MM.1S (cell line): ENCODE data around the gene FRY.

Source experiments
- DNase-seq: peaks from one replicate; pipeline ENCODE4 v3.0.0-alpha.2; 2015
- H2AFZ ChIP-seq: fragments of 300-600 bp; sonication (generic); 2 replicates; pipeline ENCODE4 v1.6.0; 2016; ENCODE audit warnings: antibody characterized with exemption, low read length
- H3F3A ChIP-seq: fragments of 300-600 bp; sonication (generic); 2 replicates; pipeline ENCODE4 v1.6.1; 2016; ENCODE audit warnings: mild to moderate bottlenecking, antibody characterized with exemption, low read length, moderate library complexity, mixed read lengths; ENCODE audit not compliant: insufficient read depth
- H3K27ac ChIP-seq: fragments of 300-600 bp; sonication (generic); 2 replicates; pipeline ENCODE4 v1.5.1; 2016; ENCODE audit warnings: mild to moderate bottlenecking, low read length
- H3K27me3 ChIP-seq: fragments of 300-600 bp; sonication (generic); replicated peaks from 2 replicates; pipeline ENCODE4 v1.6.0; 2016; ENCODE audit warnings: low read length; ENCODE audit not compliant: insufficient read depth
- H3K36me3 ChIP-seq: fragments of 300-600 bp; sonication (generic); replicated peaks from 2 replicates; pipeline ENCODE4 v1.6.1; 2016; ENCODE audit warnings: mild to moderate bottlenecking, low read length, mixed read lengths; ENCODE audit not compliant: insufficient read depth
- H3K4me1 ChIP-seq: fragments of 300-600 bp; sonication (generic); 2 replicates; pipeline ENCODE4 v1.6.1; 2016; ENCODE audit warnings: low read length, mixed read lengths
- H3K4me2 ChIP-seq: fragments of 300-600 bp; sonication (generic); 2 replicates; pipeline ENCODE4 v1.6.0; 2016; ENCODE audit warnings: low read depth, low read length
- H3K4me3 ChIP-seq: fragments of 300-600 bp; sonication (generic); 2 replicates; pipeline ENCODE4 v1.5.1; 2016; ENCODE audit warnings: low read length, mixed read lengths
- H3K79me2 ChIP-seq: fragments of 300-600 bp; sonication (generic); 2 replicates; pipeline ENCODE4 v1.6.1; 2016; ENCODE audit warnings: mixed run types, low read length, mixed read lengths
- H3K9ac ChIP-seq: fragments of 300-600 bp; sonication (generic); 2 replicates; pipeline ENCODE4 v1.6.1; 2016; ENCODE audit warnings: low read length, mixed read lengths
- H3K9me2 ChIP-seq: fragments of 300-600 bp; sonication (generic); replicated peaks from 2 replicates; pipeline ENCODE4 v1.6.1; 2016; ENCODE audit warnings: mild to moderate bottlenecking, low read length, mixed read lengths; ENCODE audit not compliant: insufficient read depth
- H3K9me3 ChIP-seq: fragments of 300-600 bp; sonication (generic); replicated peaks from 2 replicates; pipeline ENCODE4 v1.6.1; 2016; ENCODE audit warnings: mild to moderate bottlenecking, low read length, mixed read lengths; ENCODE audit not compliant: insufficient read depth
- H4K20me1 ChIP-seq: fragments of 300-600 bp; sonication (generic); 2 replicates; pipeline ENCODE4 v1.6.1; 2016; ENCODE audit warnings: mild to moderate bottlenecking, low read length, moderate library complexity, mixed read lengths; ENCODE audit not compliant: insufficient read depth
- EZH2 ChIP-seq: fragments of 300-600 bp; sonication (generic); optimal IDR thresholded peaks from 2 replicates; pipeline ENCODE3; 2017; ENCODE audit warnings: low read depth, mild to moderate bottlenecking, antibody characterized with exemption, low read length, mixed read lengths
- EZH2phosphoT487 ChIP-seq: fragments of 300-600 bp; sonication (generic); IDR thresholded peaks from 2 replicates; pipeline ENCODE4 v1.6.1; 2018; ENCODE audit warnings: antibody characterized with exemption, low read length
- TF ChIP-seq, protein P1 (sequence below): fragments of 300-600 bp; sonication (generic); IDR thresholded peaks from 2 replicates; pipeline ENCODE4 v1.5.1; 2016; ENCODE audit warnings: antibody characterized with exemption, low read length, mixed read lengths

Gene FRY

DNA sequence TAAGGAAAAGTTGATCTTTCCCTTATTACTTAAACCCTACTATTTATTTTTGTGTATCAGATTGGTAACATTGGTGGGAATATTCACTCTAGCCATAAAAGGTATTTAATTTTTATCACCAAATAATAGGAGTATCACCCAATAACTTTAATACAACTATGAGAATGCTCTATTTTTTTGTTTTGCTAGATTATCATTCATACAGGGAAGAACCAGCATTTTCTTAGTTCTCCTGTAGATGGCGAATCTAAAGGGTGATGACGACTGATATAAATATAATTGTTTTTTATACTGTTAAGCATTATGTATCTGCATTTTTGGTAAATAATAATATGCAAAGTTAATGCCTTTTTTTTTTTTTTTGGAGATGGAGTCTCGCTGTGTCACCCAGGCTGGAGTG, 7.9 kb upstream of the FRY start:
- Histone ChIP-seq H3F3A (no peaks in the 10 kb centered on the region), H2AFZ (no peak overlapping the region), H3K79me2 (no peaks in the 10 kb centered on the region), H3K4me1 (no peaks in the 10 kb centered on the region), H3K9me3 (no peaks in the 10 kb centered on the region), H3K4me2 (no peak overlapping the region), H3K27ac (no peak overlapping the region), H3K27me3 (no peaks in the 10 kb centered on the region), H3K36me3 (no peaks in the 10 kb centered on the region), H3K9me2 (no peaks in the 10 kb centered on the region), H3K4me3 (no peak overlapping the region), H3K9ac (no peak overlapping the region), H4K20me1 (no peaks in the 10 kb centered on the region)
- TF ChIP-seq EZH2phosphoT487, result no peak
- no peak for TF ChIP-seq EZH2
- TF ChIP-seq, protein P1, sequence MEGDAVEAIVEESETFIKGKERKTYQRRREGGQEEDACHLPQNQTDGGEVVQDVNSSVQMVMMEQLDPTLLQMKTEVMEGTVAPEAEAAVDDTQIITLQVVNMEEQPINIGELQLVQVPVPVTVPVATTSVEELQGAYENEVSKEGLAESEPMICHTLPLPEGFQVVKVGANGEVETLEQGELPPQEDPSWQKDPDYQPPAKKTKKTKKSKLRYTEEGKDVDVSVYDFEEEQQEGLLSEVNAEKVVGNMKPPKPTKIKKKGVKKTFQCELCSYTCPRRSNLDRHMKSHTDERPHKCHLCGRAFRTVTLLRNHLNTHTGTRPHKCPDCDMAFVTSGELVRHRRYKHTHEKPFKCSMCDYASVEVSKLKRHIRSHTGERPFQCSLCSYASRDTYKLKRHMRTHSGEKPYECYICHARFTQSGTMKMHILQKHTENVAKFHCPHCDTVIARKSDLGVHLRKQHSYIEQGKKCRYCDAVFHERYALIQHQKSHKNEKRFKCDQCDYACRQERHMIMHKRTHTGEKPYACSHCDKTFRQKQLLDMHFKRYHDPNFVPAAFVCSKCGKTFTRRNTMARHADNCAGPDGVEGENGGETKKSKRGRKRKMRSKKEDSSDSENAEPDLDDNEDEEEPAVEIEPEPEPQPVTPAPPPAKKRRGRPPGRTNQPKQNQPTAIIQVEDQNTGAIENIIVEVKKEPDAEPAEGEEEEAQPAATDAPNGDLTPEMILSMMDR, result no peak
- no peak for DNase-seq

DNA sequence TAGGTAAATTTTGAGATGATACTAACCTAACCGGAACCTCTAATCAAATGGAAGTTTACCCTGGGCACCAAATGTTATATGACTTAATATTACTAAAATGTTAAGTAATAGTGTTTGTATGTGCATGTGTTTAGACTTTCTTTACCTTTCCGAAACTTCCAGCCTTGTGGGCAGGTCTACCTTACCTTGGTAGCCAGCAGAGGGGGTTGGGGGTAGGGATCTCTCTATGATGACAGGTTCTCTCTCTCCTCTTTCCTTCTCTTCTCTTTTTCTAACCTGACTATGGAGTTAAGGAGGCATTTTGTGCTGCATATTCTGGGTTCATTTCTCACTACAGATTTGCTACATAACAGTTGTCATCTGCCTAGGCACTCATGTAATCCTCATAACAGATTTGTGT, 6.8 kb upstream of the FRY start:
- no peaks in the 10 kb centered on the region for H3K4me1 ChIP-seq
- H3K27me3 ChIP-seq, result no peaks in the 10 kb centered on the region
- TF ChIP-seq EZH2phosphoT487, result no peak
- TF ChIP-seq, protein P1, result no peak
- TF ChIP-seq EZH2, result no peak
- H3F3A ChIP-seq, result no peaks in the 10 kb centered on the region
- no peaks in the 10 kb centered on the region for H3K9me2 ChIP-seq
- no peaks in the 10 kb centered on the region for H3K36me3 ChIP-seq
- no peak overlapping the region for H3K4me2 ChIP-seq
- H3K9me3 ChIP-seq, result no peaks in the 10 kb centered on the region
- H3K79me2 ChIP-seq, result no peaks in the 10 kb centered on the region
- H2AFZ ChIP-seq, result no peak overlapping the region
- no peak overlapping the region for H3K9ac ChIP-seq
- no peak overlapping the region for H3K4me3 ChIP-seq
- H4K20me1 ChIP-seq, result no peaks in the 10 kb centered on the region
- no peak overlapping the region for H3K27ac ChIP-seq
- no peak for DNase-seq

DNA sequence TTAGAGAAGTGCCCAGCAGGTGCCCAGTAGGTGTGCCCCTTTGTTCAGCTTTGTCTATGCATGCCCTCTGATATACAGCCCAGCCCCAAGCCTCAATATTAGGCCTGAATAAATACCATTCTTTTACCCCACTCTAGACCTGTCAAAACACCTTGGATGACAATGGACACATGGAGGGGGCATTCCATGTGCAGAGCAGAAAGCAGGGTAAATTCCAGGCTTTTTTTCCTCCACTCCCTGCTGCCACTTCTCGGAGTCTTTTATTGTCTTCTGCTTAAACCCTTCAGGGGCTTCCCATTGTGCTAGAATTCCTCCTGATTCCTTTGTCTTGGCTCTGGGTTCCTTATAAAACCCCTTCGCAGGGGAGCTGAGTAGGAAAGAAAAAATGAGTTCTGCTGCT, 5.8 kb upstream of the FRY start:
- no peak for DNase-seq
- no peak overlapping the region for H3K4me2 ChIP-seq
- no peaks in the 10 kb centered on the region for H3K9me3 ChIP-seq
- H3K9me2 ChIP-seq, result no peaks in the 10 kb centered on the region
- H3K27ac ChIP-seq, result no peak overlapping the region
- no peak overlapping the region for H3K4me3 ChIP-seq
- no peaks in the 10 kb centered on the region for H3K27me3 ChIP-seq
- no peaks in the 10 kb centered on the region for H3K79me2 ChIP-seq
- TF ChIP-seq EZH2phosphoT487, result no peak
- TF ChIP-seq, protein P1, result no peak
- no peak for TF ChIP-seq EZH2
- no peak overlapping the region for H3K9ac ChIP-seq
- no peaks in the 10 kb centered on the region for H3K36me3 ChIP-seq
- H3K4me1 ChIP-seq, result no peaks in the 10 kb centered on the region
- no peaks in the 10 kb centered on the region for H3F3A ChIP-seq
- no peak overlapping the region for H2AFZ ChIP-seq
- no peaks in the 10 kb centered on the region for H4K20me1 ChIP-seq
